OCI-LY3 (cell line): ENCODE measurements around the gene SUN5.

Experiments
- CTCF ChIP-seq: fragments of 200-600, 300-600 bp; sonication (generic); IDR thresholded peaks from 2 replicates; pipeline ENCODE4 v1.5.1; 2014; ENCODE audit warnings: antibody characterized with exemption, low read length, low read depth
- EZH2phosphoT487 ChIP-seq: fragments of 200-600 bp; shearing (Covaris generic); IDR thresholded peaks from 2 replicates; pipeline ENCODE4 v1.6.1; 2018; ENCODE audit warnings: antibody characterized with exemption, mixed run types, low read depth

GRCh38 chr20:32973077-32973717 is 31.0 kb downstream of the SUN5 start:
- TF ChIP-seq CTCF (no peak), EZH2phosphoT487 (no peak)
